ENCODE measurements around the gene SERTAD4.

SERTAD4 gene

DNA sequence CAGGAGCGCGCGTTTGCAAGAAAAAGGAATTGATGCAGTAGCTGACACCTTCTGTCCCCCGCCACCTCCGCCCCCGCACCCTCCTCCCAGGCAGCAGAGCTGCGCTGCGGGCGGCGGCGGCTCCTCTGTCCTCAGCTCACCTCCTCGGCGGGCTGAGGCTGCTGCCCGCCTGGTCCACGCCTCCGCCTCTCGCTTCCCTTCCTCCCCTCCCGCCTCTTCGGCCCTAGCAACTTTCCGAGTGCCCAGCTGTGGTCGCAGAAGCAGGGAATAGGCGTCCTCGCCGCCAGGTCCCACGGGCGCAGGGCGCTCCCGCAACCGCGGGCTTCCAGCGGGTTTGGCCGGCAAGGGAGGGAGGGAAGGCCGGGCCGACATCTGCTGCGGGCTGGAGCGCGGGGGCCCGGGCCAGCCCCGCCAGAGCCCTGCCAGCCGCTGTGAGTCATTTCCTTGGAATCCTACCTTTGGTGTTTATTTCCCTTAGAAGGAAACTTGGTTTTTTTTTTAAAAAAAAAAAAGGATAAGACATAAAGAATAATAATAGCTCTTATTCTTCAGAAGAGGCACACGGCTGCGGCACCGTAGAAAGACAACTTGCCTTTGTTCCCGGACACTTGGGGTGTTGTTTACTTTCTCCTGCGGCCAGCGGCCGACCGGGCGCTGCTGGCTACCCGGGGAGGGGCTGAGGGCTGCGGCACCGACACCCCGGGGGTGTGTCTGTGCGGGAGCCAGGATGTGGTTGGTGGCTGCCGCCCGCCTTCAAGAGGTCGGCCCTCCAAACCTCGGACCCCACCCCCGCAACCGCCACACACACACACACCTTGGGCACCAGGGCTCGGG, 1.1 kb downstream of the SERTAD4 start:
- no peak for DNase-seq

DNA sequence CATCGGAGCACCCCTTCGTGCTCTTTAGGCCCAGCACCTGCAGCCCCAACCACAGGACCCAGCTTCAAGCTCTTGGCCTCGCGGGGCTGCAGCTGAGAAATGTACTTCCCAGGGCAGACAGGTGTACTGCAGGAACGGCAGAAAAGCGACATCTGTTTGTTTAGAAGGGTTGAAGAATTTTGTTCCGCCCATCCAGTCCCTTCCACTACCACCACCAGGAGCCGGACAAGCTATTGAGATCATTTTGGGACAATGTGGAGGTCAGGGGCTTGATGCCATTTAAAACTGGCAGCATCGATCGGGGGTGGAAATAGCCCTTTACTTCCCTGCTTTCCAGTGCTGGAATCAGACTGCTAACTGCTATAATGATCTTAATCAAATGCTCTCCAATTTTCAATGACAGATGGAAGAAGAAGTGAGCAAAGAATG, 1.7 kb downstream of the SERTAD4 start:
- DNase-seq, result no peak

DNA sequence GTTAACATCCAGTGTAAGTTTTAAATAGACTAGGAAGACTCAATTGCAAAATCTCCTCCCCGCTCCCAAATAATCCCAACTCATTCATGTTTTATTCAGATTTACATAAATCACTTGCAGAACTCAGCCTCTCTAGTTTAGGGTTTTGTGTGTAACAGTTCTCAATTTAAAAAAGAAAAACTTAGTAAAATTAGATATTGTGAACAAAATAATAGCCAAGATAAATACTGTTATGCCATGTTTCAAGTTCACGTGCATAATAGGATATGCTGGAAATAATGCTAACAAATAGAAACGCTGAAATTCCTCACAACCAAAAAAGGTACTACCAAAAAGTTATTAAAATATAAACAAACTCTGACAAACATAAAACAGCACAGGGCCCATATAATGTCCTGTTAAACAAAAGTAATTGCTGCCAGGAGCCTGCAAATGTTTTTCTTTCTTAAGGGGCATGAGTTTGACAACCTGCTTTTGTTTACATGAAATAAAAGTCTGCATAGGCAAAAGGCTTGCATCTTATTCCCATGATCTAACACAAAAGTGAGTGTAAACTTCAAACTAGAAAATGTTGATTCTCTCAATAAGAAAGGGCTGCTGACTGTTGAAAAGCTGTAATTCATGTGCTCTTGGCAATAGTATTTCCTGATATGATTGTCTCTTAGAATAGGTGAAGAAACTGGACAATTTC, 2.9 kb downstream of the SERTAD4 start:
- DNase-seq, result no peak

DNA sequence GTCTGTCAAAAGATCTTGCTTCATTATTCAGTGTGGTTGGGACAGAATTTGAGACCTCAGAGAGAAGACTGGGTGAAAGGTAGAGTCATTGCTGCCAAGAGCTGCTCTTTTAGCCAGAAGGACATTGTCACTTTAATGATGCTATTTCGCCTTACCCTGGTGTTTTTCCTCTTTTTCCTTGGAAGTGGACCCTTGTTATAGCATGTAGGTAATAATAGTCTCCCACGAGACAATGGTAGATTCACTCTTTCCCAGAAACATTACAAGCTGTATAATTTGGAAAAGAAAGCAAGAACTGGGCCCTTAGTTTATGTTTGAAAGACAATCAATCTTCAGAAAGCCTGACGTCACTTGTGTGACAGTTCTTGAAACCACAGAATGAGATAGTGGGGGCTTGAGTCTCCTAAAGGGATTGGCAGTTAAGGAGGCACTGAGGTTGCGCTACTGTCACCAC, 3.8 kb downstream of the SERTAD4 start:
- no peak for DNase-seq

DNA sequence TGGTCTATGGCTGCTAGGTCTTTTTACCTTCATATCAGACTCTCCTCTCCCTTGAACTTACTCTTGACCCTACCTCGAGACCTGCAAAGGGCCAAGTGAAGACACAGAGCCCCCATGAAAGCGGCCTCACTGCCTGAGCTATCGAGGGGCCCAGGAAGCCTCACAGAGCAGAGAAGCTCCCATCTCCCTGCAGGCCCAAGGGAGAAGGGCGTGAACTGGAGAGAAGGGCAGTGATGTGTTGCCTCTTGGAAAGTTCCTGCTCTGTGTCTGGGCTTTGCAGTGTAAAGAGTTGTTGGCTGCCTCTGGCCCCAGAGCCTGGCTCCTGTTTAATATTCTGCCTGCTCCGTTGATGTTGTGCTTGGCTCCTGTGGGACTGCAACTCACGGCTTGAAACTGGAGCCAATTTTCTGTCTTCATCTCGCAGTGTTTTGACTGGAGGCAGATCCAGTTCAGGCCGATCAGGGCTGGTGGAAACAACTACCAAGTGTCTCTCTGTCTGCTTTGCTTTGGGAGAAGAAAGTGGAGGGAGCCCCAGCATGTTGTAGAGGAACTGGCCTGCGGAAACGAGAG, 4.3 kb downstream of the SERTAD4 start:
- no peak for DNase-seq

DNA sequence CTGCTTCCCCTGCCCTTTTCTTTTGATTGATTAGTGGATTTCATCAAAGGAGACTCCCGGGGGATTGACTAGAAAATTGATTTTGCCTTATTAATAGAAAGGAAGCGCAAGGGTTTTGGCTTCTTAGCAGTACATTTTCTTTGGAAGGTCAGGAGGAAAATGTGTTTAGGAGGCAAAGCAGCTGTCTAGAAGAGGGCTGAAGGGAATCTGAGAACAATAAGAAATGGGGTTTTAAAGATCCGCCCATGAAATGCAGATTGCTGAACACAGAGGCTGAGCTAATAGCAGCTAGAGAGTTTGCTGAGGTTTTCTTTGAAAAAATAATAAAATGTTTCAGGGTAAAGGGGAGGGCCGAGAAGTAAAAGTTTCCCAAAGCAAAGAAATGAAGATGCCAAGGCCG, 4.9 kb downstream of the SERTAD4 start:
- DNase-seq, result no peak

DNA sequence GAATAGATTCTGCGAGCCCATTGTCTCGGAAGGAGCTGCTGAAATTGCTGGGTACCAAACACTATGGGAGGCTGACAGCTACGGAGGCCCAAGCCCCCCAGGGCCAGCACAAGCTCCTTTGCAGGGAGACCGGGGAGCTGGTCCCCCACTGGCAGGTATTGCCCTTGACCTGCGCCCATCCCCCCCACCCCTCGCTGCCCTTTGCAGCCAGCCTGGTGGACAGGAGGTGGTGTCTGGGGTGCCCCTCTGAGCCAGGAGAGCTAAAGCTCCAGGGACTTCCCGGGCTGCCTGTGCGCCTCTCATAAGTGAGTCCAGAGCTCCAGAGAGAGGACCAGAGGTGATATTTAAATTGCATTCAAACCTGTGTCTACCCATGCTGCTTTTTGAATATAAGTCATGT, 5.4 kb downstream of the SERTAD4 start:
- no peak for DNase-seq

DNA sequence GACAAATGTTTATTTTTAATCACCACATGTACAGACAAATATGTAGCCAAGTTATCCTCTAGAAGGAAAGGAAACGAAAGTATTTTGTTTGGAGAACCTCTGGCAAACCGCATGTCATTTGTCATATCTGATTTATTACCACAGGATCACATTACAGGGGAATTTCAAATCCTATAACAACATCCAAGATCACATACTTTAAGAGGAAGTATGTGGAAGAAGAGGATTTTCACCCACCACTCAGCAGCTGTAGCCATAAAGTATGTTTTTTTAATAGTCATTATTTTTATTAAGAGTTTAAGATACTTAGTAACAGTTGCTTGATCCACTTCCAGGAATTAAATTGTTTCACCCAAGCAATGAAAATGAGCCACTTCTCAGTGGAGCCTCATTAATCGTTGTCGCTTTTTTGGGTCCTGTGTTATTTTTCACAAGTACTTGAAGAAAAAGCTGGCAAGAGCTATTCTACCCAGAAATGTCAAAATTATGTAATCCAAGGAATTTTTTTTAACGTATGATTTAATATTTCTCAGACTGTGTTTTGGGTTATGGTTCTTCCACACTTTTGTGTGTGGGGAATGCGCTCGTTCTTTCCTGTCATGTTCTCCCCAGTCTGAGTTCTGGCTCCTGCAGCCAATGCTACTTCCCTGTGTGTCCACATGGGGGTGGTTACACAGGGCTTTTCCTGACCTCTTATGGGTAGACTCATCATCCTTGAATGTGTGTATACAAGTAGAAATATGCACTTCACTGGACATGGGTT, 6.9 kb downstream of the SERTAD4 start:
- no peak for DNase-seq

DNA sequence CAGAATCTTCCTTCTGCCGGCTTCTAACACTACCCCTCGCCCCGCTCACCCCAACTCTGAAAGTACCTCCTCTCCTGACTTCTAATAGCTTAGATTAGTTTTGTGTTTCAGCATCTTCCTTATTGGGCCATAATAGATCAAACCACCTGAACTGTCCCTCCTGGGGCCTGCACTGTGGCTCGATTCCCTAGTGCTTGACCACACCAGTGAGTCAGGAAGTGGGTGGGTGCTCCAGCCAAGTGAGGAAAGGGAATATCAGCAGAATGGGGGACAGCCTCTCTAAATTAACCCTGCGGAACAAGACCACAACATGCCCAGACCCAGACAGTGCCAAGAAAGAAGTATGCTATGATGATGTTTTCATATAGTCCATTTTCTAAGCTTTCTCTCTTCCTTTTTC, 8.5 kb downstream of the SERTAD4 start:
- DNase-seq, result no peak

DNA sequence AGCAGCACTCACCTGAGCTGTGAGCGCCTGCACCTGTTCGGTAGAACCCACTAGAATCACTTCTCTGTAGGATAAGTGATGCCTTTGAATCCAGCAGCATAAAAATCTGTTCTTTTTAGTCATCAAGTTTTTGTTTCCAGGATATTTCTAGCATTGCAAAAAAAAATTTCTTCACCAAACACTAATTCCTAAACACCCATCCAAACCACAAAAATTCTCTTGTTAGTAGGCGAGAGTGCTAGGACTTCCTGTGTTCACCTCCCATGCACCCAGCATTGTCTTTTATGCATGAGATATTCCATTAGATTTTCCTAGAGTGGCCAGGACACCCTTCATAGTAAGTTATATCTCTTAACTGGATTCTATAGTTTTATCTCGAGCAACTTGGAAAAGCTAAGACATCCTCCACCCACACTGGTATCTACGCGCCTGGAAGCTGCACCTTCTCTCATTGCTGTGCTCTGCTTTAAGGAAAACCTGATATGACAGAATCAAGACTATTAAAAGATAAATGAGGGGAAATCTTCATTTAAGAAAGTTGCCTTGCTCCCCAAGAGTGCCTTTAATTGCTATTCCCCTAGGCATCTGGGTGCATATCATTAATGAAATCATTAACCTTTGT, 12.3 kb downstream of the SERTAD4 start:
- DNase-seq, result no peak

DNA sequence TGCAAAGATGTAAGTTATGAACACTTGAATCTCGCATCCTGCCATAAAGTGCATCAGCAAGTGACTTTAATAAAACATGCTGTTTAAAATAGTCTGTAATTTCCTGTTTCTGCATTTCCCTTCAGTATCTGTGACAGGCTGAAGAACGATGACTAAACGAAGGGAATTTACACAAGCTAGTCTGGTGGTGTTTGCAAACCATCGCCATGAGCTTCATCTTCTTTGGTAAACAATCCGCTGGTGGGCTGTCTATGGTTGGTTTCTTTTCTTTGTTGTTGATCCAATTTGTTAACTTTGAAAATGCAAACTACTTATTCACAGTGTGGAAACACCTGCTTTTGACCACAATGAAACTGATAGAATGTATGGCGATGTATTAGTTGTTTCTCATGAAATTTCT, 13.9 kb downstream of the SERTAD4 start:
- DNase-seq, result no peak

DNA sequence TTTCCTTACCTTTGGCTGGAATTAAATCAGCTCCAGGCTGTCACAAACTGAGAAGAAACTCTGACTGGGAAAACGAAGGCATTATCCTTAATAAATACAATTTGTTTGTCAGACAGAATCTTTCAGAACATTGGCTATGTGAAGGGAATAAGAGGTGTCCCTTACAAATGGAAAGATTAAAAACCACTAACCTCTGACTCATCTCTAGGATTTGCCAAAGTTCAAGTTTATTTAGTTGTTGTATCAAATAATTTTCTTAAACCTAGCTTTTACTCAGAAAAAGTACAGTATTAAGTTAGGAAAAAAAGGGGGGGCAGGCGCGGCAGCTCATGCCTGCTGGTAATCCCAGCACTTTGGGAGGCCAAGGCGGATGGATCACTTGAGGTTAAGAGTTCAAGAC, 15.7 kb downstream of the SERTAD4 start:
- no peak for DNase-seq

DNA sequence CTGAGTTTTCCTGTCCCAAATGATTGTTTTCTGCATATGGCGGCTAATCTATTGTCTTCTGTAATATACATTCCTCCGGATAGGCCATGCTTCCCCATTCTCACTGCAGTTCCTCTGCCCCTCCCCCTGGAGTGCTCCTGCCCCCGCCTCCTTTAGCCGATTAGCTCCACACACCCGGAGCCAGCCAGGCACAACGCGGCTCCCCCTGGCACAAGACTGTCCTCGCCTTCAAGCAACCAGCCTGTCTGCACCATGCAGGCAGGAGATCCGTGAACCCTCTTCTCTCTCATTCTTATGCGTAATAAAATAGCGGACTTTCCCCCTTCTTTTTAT, 18.0 kb downstream of the SERTAD4 start:
- DNase-seq, result no peak

DNA sequence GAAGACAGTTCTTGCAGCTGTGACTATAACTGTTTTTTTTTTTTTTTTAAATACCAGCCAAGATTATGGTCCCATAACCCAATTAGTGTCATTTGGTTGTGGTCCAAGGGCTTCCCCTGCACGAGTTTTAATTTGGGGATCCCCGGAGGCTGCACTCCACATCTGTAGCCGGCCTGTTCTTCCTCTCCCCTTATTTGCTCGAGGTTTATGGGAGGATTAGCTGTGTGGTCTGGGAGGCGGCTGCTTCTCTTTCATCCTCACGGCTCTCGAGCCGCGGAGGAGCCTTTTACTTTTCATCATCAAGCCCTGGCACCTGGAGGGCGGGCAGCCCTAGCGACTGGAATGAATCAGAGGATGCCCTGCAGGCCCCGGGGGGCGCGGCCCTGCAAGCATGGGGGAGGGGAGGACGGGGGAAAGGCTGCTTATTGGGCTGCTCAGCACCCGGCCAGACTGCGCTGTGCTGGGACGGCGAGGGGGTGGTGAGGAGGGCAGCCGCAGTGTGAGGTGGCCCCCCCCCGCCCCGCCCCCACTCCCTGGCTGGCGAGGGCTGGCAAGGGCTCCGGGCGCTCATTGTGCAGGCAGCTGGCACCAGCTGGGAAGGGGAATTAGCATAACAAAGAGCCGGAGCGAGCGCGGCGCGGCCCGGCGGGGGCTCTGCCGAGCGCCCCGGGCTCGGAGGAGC, 18.5 kb downstream of the SERTAD4 start:
- DNase-seq, result peak; percentile 46

DNA sequence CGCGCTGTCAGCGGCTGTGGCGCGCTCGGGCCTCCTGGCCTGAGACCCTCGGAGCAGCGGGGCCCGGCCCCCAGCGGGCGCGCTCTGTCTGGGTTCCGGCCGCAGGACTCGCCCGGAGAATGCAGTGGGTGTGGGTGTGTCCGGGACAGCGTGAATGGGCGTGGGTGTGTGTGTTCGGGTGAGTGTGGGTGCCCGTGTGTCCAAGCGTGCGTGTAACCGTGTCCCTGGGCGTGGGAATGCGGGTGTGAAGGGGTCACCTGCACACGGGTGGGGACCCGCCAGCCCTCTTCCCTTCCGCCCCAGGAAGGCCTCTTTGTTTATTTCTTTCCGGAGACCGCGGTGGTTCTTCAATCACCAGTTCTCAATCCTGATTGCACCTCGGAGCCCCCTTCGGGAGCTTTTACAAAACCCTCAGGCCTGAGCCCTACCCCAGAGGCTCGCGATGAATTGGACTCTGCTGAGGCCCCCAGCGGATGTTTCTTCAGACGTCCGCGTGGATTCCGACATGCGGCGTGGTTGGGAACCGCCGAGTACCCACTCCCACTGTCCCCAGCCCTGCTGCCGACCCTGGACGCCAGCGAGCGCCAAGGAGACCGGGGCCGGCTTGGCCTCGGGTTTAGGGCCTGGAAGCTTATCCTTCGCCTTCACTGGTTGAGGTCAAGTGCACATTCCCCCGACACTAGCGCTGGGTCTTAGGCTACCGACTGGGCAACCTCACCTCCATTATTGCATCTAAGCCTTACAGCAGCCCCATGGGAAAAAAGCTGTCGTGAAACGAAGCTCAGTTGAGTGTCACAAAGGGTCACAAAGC, 19.3 kb downstream of the SERTAD4 start:
- DNase-seq, result no peak

DNA sequence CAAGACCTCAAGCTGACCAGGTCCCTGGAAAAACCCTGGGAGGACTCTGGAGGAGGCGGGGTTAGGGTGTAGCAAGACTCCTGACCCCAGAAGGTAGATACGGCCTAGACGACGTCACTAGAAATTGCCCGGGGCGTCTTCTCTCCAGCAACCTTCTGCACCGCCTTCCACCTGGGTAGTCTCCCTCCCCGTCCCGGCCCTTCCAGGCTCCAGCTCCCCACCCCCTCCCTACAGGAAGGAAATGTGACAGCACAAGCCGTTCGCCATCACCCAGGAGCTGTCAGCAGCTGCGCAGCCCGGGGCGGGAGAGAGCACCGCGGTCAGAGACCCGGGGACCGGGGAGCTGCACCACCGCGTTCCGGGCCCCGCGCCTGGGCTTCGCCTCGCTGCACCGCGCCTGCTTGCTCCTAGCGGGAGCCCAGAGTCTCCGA, 20.0 kb downstream of the SERTAD4 start:
- DNase-seq, result no peak

DNA sequence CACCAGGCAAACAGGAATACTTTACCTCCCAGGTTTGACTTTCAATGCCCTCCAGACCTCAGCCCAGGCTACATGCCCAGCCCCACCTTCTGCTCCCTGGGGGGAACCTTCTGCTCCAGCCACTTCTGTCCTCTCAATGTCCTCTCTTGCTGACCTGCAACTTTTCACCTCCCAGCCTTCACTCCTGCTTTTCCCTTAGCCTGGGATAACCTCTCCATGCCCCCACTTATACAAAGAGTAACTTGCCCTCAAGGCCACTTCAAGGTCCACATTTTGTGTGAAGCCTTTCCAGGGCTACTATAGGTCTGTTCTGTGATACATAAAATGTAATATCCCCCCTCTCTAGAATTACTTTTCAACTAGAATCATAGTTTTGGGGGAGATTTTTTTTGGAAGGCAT, 21.7 kb downstream of the SERTAD4 start:
- DNase-seq, result no peak

DNA sequence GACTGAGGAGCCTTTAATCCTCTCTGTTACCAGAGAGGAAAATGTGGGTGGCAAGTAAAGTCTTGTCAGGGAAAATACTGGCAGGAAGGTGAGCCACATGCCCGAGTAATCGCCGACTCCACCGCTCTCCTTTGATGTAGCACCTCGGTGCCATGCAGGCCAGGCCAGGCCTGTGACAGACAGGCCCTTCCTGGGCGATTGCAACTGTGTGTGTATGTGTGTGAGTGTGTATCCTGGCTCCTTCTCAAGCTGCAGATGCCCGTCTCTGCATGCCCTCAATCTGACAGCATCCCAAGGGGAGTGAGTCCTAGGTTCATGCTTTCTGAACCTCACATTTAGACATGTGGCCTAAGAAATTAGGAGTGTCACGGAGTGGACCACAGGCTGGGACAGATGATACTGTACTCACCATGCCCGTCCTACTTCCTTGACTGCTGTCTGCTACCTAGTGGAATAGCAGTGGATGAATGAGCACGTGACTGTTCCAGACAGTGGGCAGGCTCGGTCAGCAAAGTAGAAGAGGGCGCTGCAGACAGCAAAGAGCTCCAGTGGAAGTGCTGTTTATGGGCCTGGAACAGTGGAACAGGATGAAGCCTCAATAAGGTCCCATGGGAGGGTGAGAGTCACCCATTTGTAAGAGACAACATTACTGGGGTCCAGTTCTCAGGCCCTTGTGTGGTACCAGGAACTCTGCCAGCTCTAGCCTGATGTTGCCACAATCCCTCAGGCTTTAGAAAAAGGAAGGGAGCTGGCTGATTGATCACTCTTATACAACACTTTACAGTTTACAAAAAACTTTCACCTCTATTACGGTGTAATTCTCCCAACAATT, 25.3 kb downstream of the SERTAD4 start:
- DNase-seq, result no peak

DNA sequence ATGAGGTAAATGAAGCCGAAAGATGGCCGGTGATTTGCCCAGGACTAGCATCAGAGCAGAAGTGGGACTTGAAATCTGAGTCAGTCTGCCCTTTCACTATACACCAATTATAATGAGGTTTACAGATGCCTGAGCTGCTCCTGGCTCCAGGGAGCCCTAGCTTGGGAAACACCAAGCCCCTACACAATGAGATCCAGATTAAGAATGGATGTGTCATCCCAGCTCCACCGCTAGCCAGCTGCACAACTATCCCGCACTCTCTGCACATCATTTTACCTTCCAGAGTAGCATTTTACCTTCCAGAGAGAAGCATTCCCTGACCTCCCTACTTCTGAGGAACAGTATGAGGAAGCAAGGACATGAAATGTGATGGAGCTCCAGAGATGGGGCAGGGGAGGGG, 27.0 kb downstream of the SERTAD4 start:
- DNase-seq, result no peak

DNA sequence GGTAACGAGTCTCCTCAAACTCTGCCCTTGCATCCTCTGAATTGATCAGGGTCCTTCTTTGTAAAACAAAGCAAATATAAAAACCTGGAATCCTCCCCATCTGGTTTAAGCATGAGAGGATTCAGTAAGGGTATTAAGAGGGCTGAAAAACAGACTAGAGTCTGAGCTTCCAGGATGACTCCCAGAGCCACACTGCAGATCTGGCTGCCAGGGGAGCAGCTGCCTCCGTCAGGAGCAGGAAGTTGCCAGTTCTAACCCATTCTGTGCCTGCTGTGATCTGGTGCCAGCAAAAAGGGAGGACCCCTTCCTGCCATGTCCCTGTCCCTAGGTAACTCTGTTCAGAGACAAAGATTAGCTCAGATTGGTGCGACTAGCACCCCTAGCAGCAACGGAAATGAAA, 27.5 kb downstream of the SERTAD4 start:
- no peak for DNase-seq
